Measurements from ENCODE around the gene DNAJC30. TPM values are rescaled to one million over a fixed set of nuclear protein-coding genes. Genes with fewer than 3 reads are reported as not detected.
"Not testable (repeated sequence)": the region's sequence is repeated elsewhere in the genome, so short reads cannot be mapped to it uniquely, and the experiment has no call there.

Gene DNAJC30
- total and polyA plus RNA-seq, 9 donors: 3.1 to 8.0 (median 6.3) TPM

GRCh38 chr7:73671322-73671661 is 12.0 kb downstream of the DNAJC30 start:
- H3K4me1 ChIP-seq (ENCODE audit: control insufficient read depth, insufficient read depth, low read length): peaks cover 19% of the 10 kb centered on the region
- 27% methylated on average over 5 of the region's 12 CpGs for WGBS (ENCODE audit: insufficient coverage)
- DNase-seq: no peak

DNA sequence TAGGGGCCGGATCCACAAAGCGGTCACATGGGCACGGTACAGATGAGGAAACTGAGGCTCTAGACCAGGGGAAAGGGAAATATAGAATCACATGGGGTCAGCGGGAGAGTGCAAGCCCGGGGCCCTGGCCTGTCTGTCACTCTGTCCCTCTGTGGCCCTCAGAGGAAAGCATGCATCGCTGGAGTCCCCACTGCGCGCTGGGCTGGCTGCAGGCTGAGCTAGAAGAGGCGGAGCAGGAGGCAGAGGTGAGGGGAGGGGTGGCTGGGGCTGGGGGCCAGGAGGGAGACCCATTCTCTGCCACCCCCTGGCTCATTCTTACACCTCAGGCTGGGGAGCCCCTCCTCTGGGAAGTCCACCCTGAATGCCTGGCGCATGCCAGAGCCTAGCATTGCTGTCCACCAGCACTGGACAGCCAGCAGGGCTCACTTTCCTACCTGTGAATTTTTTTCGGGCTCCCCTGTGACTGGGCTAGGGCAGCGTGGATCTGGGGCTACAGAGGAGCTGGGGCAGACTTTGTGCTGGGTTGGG is 13.3 kb downstream of the DNAJC30 start:
- Histone ChIP-seq H3K27me3 (ENCODE audit: control insufficient read depth, insufficient read depth, low read length) (peaks cover 14% of the 10 kb centered on the region), H3K9me3 (replicated peaks; ENCODE audit: control insufficient read depth, low read depth, low read length) (no peaks in the 10 kb centered on the region), H3K4me3 (ENCODE audit: low read length) (no peak overlapping the region), H3K27ac (ENCODE audit: low read length) (no peak overlapping the region), H3K4me1 (ENCODE audit: control insufficient read depth, insufficient read depth, low read length) (peaks cover 19% of the 10 kb centered on the region), H3K36me3 (ENCODE audit: control insufficient read depth, insufficient read depth, low read length) (peaks cover 4% of the 10 kb centered on the region)
- 76% methylated on average over 9 of the region's 12 CpGs for WGBS (ENCODE audit: insufficient coverage)
- no peak for DNase-seq

More at GRCh38 chr7:73671322-73671661, 12.0 kb downstream of the DNAJC30 start:
- H3K36me3 ChIP-seq (ENCODE audit: control insufficient read depth, insufficient read depth, low read length): peaks cover 4% of the 10 kb centered on the region
- peaks cover 6% of the 10 kb centered on the region for H3K27me3 ChIP-seq (ENCODE audit: control insufficient read depth, insufficient read depth, low read length)
- H3K9me3 ChIP-seq (replicated peaks; ENCODE audit: control insufficient read depth, low read depth, low read length): no peaks in the 10 kb centered on the region
- no peak overlapping the region for H3K27ac ChIP-seq (ENCODE audit: low read length)
- no peak overlapping the region for H3K4me3 ChIP-seq (ENCODE audit: low read length)

- H3K4me3 ChIP-seq (ENCODE audit: low read length): no peak overlapping the region
- H3K4me1 ChIP-seq (ENCODE audit: control insufficient read depth, insufficient read depth, low read length): peaks cover 19% of the 10 kb centered on the region
- DNase-seq: no peak
- peaks cover 4% of the 10 kb centered on the region for H3K36me3 ChIP-seq (ENCODE audit: control insufficient read depth, insufficient read depth, low read length)
- peaks cover 14% of the 10 kb centered on the region for H3K27me3 ChIP-seq (ENCODE audit: control insufficient read depth, insufficient read depth, low read length)
- H3K27ac ChIP-seq (ENCODE audit: low read length): no peak overlapping the region
- H3K9me3 ChIP-seq (replicated peaks; ENCODE audit: control insufficient read depth, low read depth, low read length): no peaks in the 10 kb centered on the region
- WGBS (ENCODE audit: insufficient coverage): 47% methylated on average over 17 of the region's 19 CpGs
Measured at GRCh38 chr7:73669288-73669701, 14.0 kb downstream of the DNAJC30 start.

DNA sequence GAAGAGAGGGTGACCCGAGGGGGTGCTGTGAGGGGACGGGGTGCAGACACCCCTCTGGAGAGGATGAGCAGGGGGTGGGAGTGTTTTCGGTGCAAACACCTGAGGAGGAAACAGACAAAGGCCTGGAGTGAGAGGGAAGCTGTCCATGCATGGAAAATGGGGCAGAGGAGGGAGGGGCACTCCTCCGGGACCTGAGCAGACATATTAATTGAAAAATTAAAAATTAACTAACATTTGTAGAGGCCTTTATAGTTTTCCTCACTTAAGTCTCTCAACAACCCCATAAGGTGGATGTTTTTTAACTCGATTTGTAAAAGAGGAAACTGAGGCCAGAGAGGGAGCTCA is 14.4 kb downstream of the DNAJC30 start:
- H3K9me3 ChIP-seq (replicated peaks; ENCODE audit: control insufficient read depth, low read depth, low read length): no peaks in the 10 kb centered on the region
- H3K36me3 ChIP-seq (ENCODE audit: control insufficient read depth, insufficient read depth, low read length): peaks cover 4% of the 10 kb centered on the region
- H3K4me1 ChIP-seq (ENCODE audit: control insufficient read depth, insufficient read depth, low read length): peaks cover 19% of the 10 kb centered on the region
- peak overlapping the region; percentile 67 for H3K4me3 ChIP-seq (ENCODE audit: low read length)
- no peak overlapping the region for H3K27ac ChIP-seq (ENCODE audit: low read length)
- H3K27me3 ChIP-seq (ENCODE audit: control insufficient read depth, insufficient read depth, low read length): peaks cover 14% of the 10 kb centered on the region
- 3% methylated on average over 3 of the region's 5 CpGs for WGBS (ENCODE audit: insufficient coverage)
- DNase-seq: no peak

DNA sequence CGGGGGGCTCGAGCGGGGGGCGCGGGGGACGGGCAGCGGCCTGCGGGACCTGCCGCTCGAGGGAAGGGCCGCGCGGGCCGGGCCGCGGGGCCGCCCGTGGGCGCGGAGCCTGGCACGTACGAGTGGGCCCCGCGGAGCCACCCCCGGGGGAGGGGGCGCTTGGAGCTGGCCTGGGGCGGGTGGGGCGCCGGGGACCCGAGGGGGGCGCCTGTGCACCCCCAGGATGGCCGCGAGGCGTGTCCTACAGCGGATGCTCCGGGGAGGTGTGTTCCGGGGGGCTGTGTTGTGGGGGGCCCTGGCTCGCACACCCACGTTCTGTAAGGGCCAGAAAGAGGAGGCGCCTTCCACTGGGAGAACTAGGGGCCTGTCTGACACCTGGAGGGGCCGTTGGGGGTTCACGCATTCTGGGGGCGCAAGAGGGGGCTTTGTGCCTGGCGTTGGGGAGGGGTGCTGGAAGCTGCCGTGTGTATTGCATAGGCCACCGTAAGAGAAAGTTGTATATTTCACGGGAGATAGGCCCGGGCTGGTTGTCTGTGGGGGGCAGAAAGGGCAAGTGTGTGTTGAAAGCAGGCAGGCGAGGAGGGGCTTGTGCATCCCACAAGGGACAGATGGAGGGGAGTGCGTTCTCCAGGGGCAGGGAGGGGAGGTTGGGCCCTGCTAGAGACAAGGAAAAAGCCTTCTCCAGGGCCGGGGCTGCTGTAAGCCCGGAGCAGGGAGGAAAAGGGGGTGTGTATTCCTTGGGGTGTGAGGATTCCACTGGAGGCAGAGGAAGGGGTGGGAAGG is 15.0 kb downstream of the DNAJC30 start:
- no peak overlapping the region for H3K27ac ChIP-seq (ENCODE audit: low read length)
- H3K9me3 ChIP-seq (replicated peaks; ENCODE audit: control insufficient read depth, low read depth, low read length): no peaks in the 10 kb centered on the region
- H3K36me3 ChIP-seq (ENCODE audit: control insufficient read depth, insufficient read depth, low read length): peaks cover 4% of the 10 kb centered on the region
- WGBS (ENCODE audit: insufficient coverage): under 1% methylated on average over 38 of the region's 52 CpGs
- peak overlapping the region; percentile 67 for H3K4me3 ChIP-seq (ENCODE audit: low read length)
- peaks cover 14% of the 10 kb centered on the region for H3K27me3 ChIP-seq (ENCODE audit: control insufficient read depth, insufficient read depth, low read length)
- DNase-seq: peak; percentile 23
- peaks cover 19% of the 10 kb centered on the region for H3K4me1 ChIP-seq (ENCODE audit: control insufficient read depth, insufficient read depth, low read length)

DNA sequence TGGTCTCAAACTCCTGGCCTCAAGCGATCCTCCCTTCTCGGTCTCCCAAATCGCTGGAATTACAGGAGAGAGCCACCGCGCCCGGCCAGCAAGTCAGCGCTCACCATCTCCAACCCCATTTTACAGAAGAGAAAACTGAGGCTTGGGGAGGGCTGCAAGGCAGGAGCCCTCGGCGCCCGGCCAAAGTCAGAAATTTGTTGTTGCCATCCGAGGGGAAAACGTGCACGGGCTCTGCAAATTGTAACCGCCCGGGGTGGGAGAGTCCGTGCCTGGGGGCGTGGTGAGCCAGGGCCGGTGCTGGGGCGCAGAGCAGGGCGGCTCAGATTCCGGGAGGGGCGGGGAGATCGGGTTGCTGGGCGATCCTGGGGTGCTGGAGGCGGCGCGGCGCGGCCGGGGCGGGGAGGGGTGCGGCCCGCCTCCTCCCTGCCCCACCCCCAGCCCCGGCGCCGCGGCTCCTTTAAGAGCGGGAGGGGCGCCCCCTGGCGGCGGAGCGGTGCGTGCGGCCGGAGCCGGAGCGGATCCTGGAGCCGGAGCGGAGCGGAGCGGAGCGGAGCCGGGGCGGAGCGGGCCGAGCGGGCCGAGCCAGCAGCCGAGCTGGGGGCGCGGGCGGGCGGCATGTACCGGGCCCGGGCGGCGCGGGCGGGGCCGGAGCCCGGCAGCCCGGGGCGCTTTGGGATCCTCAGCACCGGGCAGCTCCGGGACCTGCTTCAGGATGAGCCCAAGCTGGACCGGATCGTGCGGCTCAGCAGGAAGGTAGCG is 15.7 kb downstream of the DNAJC30 start, which contains the start of gene VPS37D:
VPS37D (plus strand) TSS at position 488 of the 759 bp plus-strand sequence; CDS start at position 616, 128 bp downstream.
- no peaks in the 10 kb centered on the region for H3K9me3 ChIP-seq (replicated peaks; ENCODE audit: control insufficient read depth, low read depth, low read length)
- no peak within 1 kb of the TSS for H3K27ac ChIP-seq (ENCODE audit: low read length)
- peaks cover 19% of the 10 kb centered on the region for H3K4me1 ChIP-seq (ENCODE audit: control insufficient read depth, insufficient read depth, low read length)
- peaks cover 14% of the 10 kb centered on the region for H3K27me3 ChIP-seq (ENCODE audit: control insufficient read depth, insufficient read depth, low read length)
- WGBS (ENCODE audit: insufficient coverage): 2% methylated on average over 71 of the region's 79 CpGs
- DNase-seq: peak; percentile 95
- H3K36me3 ChIP-seq (ENCODE audit: control insufficient read depth, insufficient read depth, low read length): peaks cover 4% of the 10 kb centered on the region
- peak within 1 kb of the TSS; percentile 67 for H3K4me3 ChIP-seq (ENCODE audit: low read length)

GRCh38 chr7:73663033-73663432 is 20.2 kb downstream of the DNAJC30 start:
- Histone ChIP-seq H3K4me1 (ENCODE audit: control insufficient read depth, insufficient read depth, low read length) (peaks cover 3% of the 10 kb centered on the region), H3K27me3 (ENCODE audit: control insufficient read depth, insufficient read depth, low read length) (peaks cover 12% of the 10 kb centered on the region), H3K36me3 (ENCODE audit: control insufficient read depth, insufficient read depth, low read length) (no peaks in the 10 kb centered on the region), H3K4me3 (ENCODE audit: low read length) (no peak overlapping the region), H3K27ac (ENCODE audit: low read length) (no peak overlapping the region), H3K9me3 (replicated peaks; ENCODE audit: control insufficient read depth, low read depth, low read length) (no peaks in the 10 kb centered on the region)
- DNase-seq: no peak

DNA sequence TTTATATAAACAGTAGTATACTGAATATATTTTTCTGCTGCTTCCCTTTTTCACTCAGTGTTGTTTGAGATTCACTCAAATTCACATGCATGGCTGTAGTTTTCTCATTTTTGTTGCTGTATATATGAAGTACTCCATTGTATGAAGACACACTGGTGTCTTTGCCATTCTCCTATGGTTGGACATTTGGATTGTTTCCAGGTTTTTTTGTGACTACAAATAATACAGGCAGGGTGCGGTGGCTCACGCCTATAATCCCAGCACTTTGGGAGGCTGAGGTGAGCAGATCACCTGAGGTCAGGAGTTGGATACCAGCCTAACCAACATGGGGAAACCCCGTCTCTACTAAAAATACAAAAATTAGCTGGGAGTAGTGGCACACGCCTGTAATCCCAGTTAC is 22.7 kb downstream of the DNAJC30 start:
- WGBS (ENCODE audit: insufficient coverage): 40% methylated on average over 1 of the region's 4 CpGs
- H3K4me1 ChIP-seq (ENCODE audit: control insufficient read depth, insufficient read depth, low read length); H3K4me3 ChIP-seq (ENCODE audit: low read length); DNase-seq; H3K27me3 ChIP-seq (ENCODE audit: control insufficient read depth, insufficient read depth, low read length); H3K27ac ChIP-seq (ENCODE audit: low read length); H3K36me3 ChIP-seq (ENCODE audit: control insufficient read depth, insufficient read depth, low read length); H3K9me3 ChIP-seq (replicated peaks; ENCODE audit: control insufficient read depth, low read depth, low read length): not testable (repeated sequence)

DNA sequence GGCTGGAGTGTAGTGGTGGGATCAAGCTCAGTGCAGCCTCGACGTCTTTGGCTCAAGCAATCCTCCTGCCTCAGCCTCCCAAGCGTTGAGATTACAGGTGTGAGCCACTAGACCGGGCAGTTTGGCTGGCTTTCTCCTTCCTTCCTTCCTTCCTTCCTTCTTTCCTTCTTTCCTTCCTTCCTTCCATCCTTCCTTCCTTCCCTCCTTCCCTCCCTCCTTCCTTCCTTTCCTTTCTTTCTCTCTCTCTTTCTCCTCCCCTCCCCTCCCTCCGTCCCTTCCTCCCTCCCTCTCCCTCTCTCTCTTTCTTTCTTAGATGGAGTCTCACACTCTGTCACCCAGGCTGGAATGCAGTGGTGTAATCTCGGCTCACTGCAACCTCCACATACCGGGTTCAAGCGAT is 23.3 kb downstream of the DNAJC30 start:
- no peak overlapping the region for H3K27ac ChIP-seq (ENCODE audit: low read length)
- H3K4me3 ChIP-seq (ENCODE audit: low read length): no peak overlapping the region
- no peaks in the 10 kb centered on the region for H3K4me1 ChIP-seq (ENCODE audit: control insufficient read depth, insufficient read depth, low read length)
- no peaks in the 10 kb centered on the region for H3K9me3 ChIP-seq (replicated peaks; ENCODE audit: control insufficient read depth, low read depth, low read length)
- WGBS (ENCODE audit: insufficient coverage): 55% methylated on average over 5 of the region's 8 CpGs
- no peak for DNase-seq
- no peaks in the 10 kb centered on the region for H3K27me3 ChIP-seq (ENCODE audit: control insufficient read depth, insufficient read depth, low read length)
- no peaks in the 10 kb centered on the region for H3K36me3 ChIP-seq (ENCODE audit: control insufficient read depth, insufficient read depth, low read length)

DNA sequence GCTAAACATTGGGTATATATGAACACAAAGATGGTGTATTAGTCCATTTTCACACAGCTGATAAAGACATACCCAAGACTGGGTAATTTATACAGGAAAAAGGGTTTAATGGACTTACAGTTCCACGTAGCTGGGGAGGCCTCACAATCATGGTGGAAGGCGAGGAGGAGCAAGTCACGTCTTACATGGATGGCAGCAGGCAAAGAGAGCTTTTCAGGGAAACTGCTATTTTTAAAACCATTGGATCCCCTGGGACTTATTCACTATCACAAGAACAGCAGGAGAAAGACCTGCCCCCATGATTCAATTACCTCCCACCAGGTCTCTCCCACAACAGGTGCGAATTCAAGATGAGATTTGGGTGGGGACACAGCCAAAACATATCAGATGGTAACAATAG is 27.9 kb downstream of the DNAJC30 start:
- 58% methylated on average over 3 of the region's 4 CpGs for WGBS (ENCODE audit: insufficient coverage)
- not testable (repeated sequence) for DNase-seq; H3K4me3 ChIP-seq (ENCODE audit: low read length); H3K27me3 ChIP-seq (ENCODE audit: control insufficient read depth, insufficient read depth, low read length); H3K9me3 ChIP-seq (replicated peaks; ENCODE audit: control insufficient read depth, low read depth, low read length); H3K27ac ChIP-seq (ENCODE audit: low read length); H3K36me3 ChIP-seq (ENCODE audit: control insufficient read depth, insufficient read depth, low read length); H3K4me1 ChIP-seq (ENCODE audit: control insufficient read depth, insufficient read depth, low read length)
